ENCODE data around the gene LIAS. TPM values are rescaled to one million over a fixed set of nuclear protein-coding genes. Genes with fewer than 3 reads are reported as not detected.

LIAS gene
- total RNA-seq, 2 experiments from 2014 or later = 10.0 to 10.1 TPM

DNA sequence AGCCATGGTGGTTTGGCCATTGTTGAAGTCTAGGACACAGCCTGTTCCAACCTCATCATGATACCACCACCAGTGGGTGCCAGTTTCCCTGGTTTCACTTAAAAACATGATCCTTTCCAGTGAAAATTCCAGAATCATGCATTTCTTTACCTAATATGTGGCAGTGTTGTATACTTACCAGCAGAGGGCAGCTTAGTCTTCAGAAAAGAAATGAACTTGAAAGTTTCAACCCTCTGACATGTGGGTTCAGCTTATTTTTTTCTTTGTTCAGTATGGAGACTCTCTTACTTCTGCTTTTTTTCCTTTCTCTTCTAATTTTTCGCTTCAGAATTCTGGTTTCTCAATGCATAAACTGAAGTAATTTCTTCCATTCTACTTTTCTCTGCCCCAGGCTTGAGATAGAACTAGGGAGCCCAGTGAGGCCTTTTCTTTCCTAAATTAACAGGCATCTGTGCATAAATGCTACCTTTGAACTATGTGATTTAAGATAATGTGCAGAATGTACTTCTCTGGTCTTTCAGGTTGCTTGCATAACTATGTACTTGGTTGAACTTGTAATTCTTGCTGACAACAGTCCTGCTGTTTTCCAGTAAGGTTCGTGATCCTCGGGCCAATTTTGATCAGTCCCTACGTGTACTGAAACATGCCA lies 10.7 kb downstream of the LIAS start:
- no peaks in the 10 kb centered on the region for H3K9me3 ChIP-seq (ENCODE audit: control insufficient read depth in 1 of 2, insufficient read depth in 1 of 2, low read length in 2 of 2)

DNA sequence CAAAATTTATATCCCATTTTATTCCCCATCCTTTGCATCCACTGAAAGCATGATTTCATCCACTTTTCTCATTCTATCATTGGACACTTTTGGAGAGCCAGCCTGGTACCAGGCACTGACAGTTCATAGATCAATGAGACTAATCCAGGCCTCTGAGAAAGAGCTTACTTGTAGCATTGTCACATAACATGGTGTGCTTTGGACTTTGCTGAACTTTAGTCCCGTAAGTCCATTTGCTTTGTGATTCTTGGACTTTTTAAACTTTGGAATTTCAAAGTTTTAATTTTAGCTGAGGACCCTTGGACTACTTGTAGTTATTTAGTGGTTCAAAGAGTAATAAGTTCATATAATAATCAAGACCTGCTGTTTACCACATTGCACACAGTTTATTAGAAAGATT lies 11.5 kb downstream of the LIAS start:
- Histone ChIP-seq H3K36me3 (ENCODE audit: insufficient read depth, low read length) (peaks cover 19% of the 10 kb centered on the region), H3K27ac (ENCODE audit: low read depth in 1 of 2, low read length in 2 of 2) (no peak overlapping the region), H3K27me3 (ENCODE audit: control insufficient read depth in 1 of 2, insufficient read depth in 2 of 2, low read length in 2 of 2) (no peaks in the 10 kb centered on the region), H3K4me3 (ENCODE audit: low read length) (no peak overlapping the region), H3K9me3 (ENCODE audit: control insufficient read depth in 1 of 2, insufficient read depth in 1 of 2, low read length in 2 of 2) (no peaks in the 10 kb centered on the region), H3K4me1 (ENCODE audit: insufficient read depth, low read length) (no peaks in the 10 kb centered on the region)
- TF ChIP-seq, protein P1, sequence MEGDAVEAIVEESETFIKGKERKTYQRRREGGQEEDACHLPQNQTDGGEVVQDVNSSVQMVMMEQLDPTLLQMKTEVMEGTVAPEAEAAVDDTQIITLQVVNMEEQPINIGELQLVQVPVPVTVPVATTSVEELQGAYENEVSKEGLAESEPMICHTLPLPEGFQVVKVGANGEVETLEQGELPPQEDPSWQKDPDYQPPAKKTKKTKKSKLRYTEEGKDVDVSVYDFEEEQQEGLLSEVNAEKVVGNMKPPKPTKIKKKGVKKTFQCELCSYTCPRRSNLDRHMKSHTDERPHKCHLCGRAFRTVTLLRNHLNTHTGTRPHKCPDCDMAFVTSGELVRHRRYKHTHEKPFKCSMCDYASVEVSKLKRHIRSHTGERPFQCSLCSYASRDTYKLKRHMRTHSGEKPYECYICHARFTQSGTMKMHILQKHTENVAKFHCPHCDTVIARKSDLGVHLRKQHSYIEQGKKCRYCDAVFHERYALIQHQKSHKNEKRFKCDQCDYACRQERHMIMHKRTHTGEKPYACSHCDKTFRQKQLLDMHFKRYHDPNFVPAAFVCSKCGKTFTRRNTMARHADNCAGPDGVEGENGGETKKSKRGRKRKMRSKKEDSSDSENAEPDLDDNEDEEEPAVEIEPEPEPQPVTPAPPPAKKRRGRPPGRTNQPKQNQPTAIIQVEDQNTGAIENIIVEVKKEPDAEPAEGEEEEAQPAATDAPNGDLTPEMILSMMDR (IDR thresholded peaks at IDR 0.05) = no peak
- CTCF ChIA-PET = interaction anchor here (1.6 kb wide), 1 partner anchor 33 kb away, joined by 4 read pairs; no protein-coding TSS in a partner anchor
- Mint-ChIP-seq H3K4me1 (ENCODE audit: low read depth) (peaks cover 7% of the 10 kb centered on the region), H3K4me3 (no peak overlapping the region), H3K27me3 (no peaks in the 10 kb centered on the region), H3K36me3 (ENCODE audit: low read depth) (peaks cover 52% of the 10 kb centered on the region), H3K27ac (no peak overlapping the region), H3K9me3 (no peaks in the 10 kb centered on the region)
- POLR2A ChIA-PET = interaction anchor here (1.2 kb wide), 1 partner anchor 11 kb away, joined by 3 read pairs; the partner anchor contains the start of gene LIAS
- ATAC-seq (ENCODE audit: poor library complexity) (no peak), DNase-seq (no peak)
- intact Hi-C loops (cut with DNase I, micrococcal nuclease) = loop anchor here in 1 of 2 experiments (1.0 kb wide), 1 partner anchor 506 kb away; no protein-coding TSS in a partner anchor

More for the DNA sequence above, 10.7 kb downstream of the LIAS start:
- POLR2A ChIA-PET = interaction anchor here (0.8 to 2.3 kb wide), 4 partner anchors 11 to 228 kb away, joined by 4 to 21 read pairs (median 4); partner anchors contain the start of genes LIAS, RPL9, UBE2K and UGDH
- H3K27ac Mint-ChIP-seq = no peak overlapping the region
- H3K4me3 ChIP-seq (ENCODE audit: low read length) = no peak overlapping the region
- TF ChIP-seq, protein P1 (IDR thresholded peaks at IDR 0.05) = peak; percentile 92
- CTCF ChIA-PET = interaction anchor here (0.5 to 1.6 kb wide), 14 partner anchors 10 to 806 kb away, joined by 3 to 27 read pairs (median 3); partner anchors contain the start of genes LIAS, PDS5A, RPL9 and SMIM14
- peaks cover 26% of the 10 kb centered on the region for H3K36me3 ChIP-seq (ENCODE audit: insufficient read depth, low read length)
- ATAC-seq (ENCODE audit: poor library complexity) (peak; percentile 94), DNase-seq (peak in 4 of 14 experiments; percentile 11 to 72 (median 65))
- H3K4me1 ChIP-seq (ENCODE audit: insufficient read depth, low read length) = no peaks in the 10 kb centered on the region
- no peak overlapping the region for H3K27ac ChIP-seq (ENCODE audit: low read depth in 1 of 2, low read length in 2 of 2)
- H3K27me3 ChIP-seq (ENCODE audit: control insufficient read depth in 1 of 2, insufficient read depth in 2 of 2, low read length in 2 of 2) = no peaks in the 10 kb centered on the region
- H3K9me3 Mint-ChIP-seq = no peaks in the 10 kb centered on the region
- peaks cover 60% of the 10 kb centered on the region for H3K36me3 Mint-ChIP-seq (ENCODE audit: low read depth)
- no peak overlapping the region for H3K4me3 Mint-ChIP-seq
- intact Hi-C loops (cut with DNase I, micrococcal nuclease) = loop anchor here (1.0 to 10.0 kb wide), 3 partner anchors 189 to 585 kb away; partner anchors contain the start of gene N4BP2 (in 1 of the 2)
- no peaks in the 10 kb centered on the region for H3K27me3 Mint-ChIP-seq
- H3K4me1 Mint-ChIP-seq (ENCODE audit: low read depth) = peaks cover 7% of the 10 kb centered on the region

DNA sequence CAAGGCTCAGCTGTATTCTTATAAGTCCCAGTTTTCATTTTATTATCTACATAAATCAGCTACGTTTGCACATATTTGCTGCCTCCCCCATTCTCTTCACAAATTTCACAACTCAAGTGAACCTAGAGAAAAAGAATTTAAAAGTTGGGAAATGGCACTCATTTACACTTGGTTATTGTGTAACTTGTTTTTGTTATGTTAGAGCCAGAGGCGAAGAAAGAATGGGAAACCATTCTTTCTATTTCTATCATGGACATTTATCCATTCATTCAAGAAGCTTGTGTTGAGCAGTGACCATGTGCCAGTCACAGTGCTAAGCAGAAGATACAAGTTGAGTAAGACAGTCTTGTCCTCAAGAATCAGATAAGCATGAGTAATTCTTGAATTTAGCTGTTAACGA lies 13.5 kb downstream of the LIAS start:
- TF ChIP-seq, protein P1 (IDR thresholded peaks at IDR 0.05) = no peak
- H3K36me3 ChIP-seq (ENCODE audit: insufficient read depth, low read length) = peaks cover 13% of the 10 kb centered on the region
- H3K27me3 Mint-ChIP-seq = no peaks in the 10 kb centered on the region
- H3K4me3 Mint-ChIP-seq = no peak overlapping the region
- H3K4me1 Mint-ChIP-seq (ENCODE audit: low read depth) = peaks cover 7% of the 10 kb centered on the region
- H3K9me3 Mint-ChIP-seq = no peaks in the 10 kb centered on the region
- DNase-seq (no peak), ATAC-seq (ENCODE audit: poor library complexity) (no peak)
- H3K36me3 Mint-ChIP-seq (ENCODE audit: low read depth) = peaks cover 57% of the 10 kb centered on the region
- intact Hi-C loops (cut with DNase I, micrococcal nuclease) = no loop called here
- POLR2A ChIA-PET = no interaction called here
- no peak overlapping the region for H3K27ac Mint-ChIP-seq
- H3K27ac ChIP-seq (ENCODE audit: low read depth in 1 of 2, low read length in 2 of 2) = no peak overlapping the region
- CTCF ChIA-PET = no interaction called here
- no peaks in the 10 kb centered on the region for H3K9me3 ChIP-seq (ENCODE audit: control insufficient read depth in 1 of 2, insufficient read depth in 1 of 2, low read length in 2 of 2)
- H3K4me1 ChIP-seq (ENCODE audit: insufficient read depth, low read length) = no peaks in the 10 kb centered on the region
- H3K4me3 ChIP-seq (ENCODE audit: low read length) = no peak overlapping the region
- H3K27me3 ChIP-seq (ENCODE audit: control insufficient read depth in 1 of 2, insufficient read depth in 2 of 2, low read length in 2 of 2) = no peaks in the 10 kb centered on the region

Data from CD4-positive, alpha-beta T cell (primary cell).